HG03045 (cell line): Measurements from ENCODE around the gene FIP1L1.
"Not testable (repeated sequence)": the region's sequence is repeated elsewhere in the genome, so short reads cannot be mapped to it uniquely, and the experiment has no call there.

ENCODE experiments used
- ATAC-seq: cut with Tn5 transposase; IDR thresholded peaks from one replicate; pipeline ENCODE4 v1.9.1; 2021; ENCODE audit warnings: mild to moderate bottlenecking, moderate library complexity; ENCODE audit not compliant: unreplicated experiment

The FIP1L1 gene

GRCh38 chr4:53376900-53377299 is 541 bp upstream of the FIP1L1 start:
- ATAC-seq = no peak

- ATAC-seq = no peak
Measured at GRCh38 chr4:53378171-53378482, 686 bp downstream of the FIP1L1 start.

DNA sequence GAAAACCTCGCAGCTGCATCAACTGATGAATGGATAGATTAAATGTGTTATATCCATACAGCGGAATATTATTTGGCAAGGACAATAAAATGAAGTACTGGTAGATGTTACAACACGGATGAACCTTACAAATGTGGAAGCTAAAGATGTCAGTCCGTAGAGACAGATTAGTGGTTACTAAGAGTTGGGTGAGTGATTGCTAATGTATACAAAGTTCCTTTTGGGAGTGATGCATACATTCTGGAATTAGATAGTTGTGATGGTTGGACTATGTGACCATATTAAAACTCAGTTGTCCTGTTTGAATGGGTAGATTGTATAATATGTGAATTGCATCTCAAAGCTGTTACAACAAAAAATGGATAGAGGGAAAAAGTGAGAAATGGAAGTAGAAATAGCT is 2.8 kb downstream of the FIP1L1 start:
- no peak for ATAC-seq

GRCh38 chr4:53409479-53409878 is 32.0 kb downstream of the FIP1L1 start:
- ATAC-seq = not testable (repeated sequence)

DNA sequence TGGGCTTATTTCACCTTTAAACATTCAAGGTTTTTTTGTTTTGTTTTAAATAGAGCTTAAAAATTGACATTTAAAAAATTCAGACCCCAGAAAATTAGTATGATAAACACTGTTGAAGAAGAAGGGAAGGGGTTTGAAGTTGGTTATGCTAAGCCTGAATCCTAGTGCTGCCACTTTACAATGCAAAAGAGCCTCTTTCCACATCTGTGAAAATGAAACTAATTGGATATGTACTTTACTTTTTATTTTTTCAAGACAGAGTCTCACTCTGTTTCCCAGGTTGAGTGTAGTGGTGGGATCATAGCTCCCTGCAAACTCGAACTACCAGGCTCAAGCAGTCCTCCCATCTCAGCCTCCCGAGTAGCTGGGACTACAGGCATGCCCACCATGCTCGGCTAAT is 41.8 kb downstream of the FIP1L1 start:
- no peak for ATAC-seq

- no peak for ATAC-seq
Measured at GRCh38 chr4:53421791-53422190, 44.4 kb downstream of the FIP1L1 start.

DNA sequence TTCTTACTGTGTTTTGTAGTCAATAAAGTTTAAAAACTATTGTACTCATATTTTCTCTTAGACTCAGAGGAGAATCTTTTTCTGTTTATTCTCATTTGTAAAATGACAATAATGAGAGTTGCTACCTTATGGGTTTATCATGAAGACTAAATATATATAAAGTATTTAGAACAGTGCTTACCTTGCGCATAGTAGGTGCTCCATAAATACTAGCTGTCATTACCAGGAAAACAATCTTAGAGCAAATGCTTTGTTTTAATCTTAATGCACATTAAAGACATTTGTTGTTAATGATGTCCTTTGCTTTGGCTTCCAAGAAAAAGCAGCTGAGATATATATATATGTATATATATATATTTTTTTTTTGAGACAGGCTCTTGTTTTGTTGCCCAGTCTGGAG is 44.9 kb downstream of the FIP1L1 start:
- no peak for ATAC-seq

- no peak for ATAC-seq
Measured at GRCh38 chr4:53424280-53424679, 46.8 kb downstream of the FIP1L1 start.

GRCh38 chr4:53427366-53427765 is 49.9 kb downstream of the FIP1L1 start:
- ATAC-seq = no peak

DNA sequence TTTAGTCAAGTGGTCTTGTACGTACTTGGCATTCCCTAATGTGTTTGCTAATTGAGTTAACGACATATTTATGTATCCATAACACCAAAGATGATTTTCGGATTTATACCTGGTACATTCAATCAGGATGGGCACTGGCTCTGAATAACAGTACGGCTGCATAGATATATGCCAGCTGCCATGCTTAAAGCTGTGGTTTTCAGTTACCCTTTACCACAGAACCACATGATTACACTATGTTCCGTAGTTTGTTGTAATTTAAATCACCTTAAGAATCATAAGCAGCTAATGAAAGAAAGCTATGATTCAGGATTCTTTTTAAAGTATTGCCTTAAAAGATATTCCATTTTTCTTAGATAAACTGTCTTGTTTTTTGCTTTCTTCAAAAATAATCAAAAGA is 53.6 kb downstream of the FIP1L1 start:
- no peak for ATAC-seq

GRCh38 chr4:53432528-53433424 is 55.3 kb downstream of the FIP1L1 start:
- ATAC-seq = peak; percentile 76

- no peak for ATAC-seq
Measured at GRCh38 chr4:53436251-53436650, 58.8 kb downstream of the FIP1L1 start.

DNA sequence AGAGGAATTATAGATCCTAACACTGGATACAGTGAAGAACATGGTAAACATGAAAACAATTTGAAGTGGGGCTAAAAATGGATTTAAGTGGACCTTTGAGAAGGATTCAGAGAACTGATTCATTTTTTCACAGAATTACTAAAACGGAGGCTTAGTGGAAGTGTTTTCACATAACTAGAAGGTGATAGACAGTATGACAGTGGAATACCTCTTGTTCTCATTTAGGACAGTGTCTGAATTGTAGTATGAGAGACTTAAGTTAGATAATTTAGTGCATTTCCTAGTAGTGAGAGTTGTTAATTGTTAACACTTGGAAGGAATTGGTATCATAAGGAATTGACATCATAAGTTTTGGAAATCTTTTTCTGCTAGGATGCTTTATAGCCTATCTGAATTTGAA is 64.1 kb downstream of the FIP1L1 start:
- no peak for ATAC-seq

DNA sequence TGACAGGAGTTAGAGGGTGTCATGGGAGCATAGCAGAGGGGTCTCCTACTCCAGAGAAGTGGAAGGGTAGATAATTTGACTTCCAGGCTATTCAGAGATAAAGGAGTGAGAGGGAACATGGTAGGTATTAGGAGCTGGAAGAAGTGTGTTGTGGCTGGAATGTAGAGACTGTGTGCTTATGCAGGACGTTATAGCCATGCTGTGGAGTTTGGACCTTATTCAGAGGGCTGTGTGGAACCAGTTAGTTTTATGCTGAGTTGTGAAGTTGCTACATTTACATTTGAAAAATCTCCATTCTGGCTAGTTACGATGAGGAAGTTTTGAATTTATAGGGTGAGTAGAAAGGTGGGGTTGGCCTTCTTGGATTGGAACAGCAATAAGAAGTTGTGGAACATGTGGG is 67.5 kb downstream of the FIP1L1 start:
- no peak for ATAC-seq

DNA sequence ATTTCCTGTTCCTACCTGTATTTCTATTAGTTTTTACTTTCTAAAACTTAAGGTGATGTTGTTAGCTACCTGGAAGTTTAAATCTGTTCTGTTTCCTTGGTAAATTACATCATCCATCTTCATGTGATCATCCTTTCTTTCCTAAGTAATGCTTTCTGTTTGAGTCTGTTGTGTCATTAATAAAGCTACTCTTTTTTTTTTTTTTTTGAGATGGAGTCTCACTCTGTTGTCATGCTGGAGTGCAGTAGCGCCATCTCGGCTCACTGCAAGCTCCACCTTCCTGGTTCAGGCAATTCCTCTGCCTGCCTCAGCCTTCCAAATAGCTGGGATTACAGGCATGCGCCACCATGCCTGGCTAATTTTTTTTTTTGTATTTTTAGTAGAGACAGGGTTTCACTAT is 73.3 kb downstream of the FIP1L1 start:
- ATAC-seq = no peak

DNA sequence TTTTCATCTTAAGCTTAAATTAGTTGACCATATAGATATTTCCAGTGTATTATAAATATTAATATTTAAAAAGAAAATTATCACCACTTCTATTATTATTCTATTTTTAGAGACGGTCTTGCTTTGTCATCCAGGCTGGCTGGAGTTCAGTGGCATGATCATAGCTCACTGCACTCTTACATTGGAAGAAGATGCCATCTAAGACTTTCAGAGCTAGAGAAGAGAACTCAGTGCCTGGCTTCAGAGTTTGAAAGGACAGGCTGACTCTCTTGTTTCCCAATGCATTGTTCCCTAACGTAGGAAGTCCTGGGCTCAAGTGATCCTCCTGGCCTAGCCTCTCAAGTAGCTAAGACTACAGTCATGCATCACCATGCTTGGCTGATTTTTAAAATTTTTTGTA is 75.9 kb downstream of the FIP1L1 start:
- ATAC-seq = no peak

- ATAC-seq = no peak
Measured at GRCh38 chr4:53455766-53456165, 78.3 kb downstream of the FIP1L1 start.

DNA sequence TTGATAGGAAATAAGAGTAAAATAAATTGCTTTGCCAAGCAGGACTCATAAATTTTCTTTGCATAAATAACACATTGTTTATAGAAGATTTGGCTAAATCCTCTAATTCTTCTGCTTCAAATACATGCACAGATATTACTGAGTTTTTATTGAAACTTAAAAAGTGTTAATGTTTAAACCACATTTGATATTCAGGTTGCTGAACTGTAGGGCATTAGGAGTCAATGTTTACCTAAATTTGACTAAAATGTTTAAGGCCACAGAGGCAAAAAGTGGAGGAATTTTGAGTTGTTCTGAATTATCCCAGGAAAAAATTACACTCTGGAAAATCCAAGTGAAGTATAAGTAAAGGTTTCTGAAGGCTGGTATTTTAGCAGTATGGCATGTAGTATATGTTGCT is 78.7 kb downstream of the FIP1L1 start:
- no peak for ATAC-seq

- no peak for ATAC-seq
Measured at GRCh38 chr4:53459548-53459947, 82.1 kb downstream of the FIP1L1 start.

DNA sequence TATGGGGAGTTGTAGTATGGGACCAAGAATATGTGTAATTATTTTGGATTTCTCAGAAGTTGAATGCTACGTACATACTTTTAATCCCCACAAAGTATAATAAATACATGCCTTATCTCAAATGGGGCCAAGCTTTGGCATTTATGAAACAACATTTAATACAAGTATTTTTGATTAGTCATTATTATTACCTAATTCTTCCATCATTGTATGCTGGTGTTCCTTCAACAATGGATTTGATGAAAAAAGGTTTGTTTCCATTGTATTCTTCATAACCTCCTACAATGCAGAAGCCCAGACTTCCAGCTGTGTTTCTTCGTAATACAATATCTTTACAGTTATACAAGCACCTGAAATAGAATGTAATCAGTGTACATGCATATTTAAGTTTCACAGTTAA is 83.8 kb downstream of the FIP1L1 start:
- ATAC-seq = no peak

DNA sequence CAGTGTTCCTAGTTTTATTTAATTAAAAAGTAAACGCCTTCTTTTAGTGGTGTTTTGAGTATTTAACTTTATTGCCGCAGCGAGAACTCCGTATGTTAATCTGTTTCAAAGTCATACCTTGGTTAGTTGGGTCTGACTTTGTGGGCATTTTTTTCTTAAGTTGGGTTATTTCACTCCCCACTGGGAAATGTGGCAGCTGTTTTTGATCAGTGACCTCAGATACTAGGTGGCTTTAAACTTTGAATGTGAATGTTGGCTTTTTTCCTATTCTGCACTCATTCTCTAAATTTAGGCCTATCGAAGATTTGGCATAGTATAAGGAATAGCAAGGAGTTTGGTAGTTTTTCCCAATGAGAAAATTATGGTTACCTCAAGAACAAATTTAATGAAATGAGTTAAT is 85.9 kb downstream of the FIP1L1 start:
- ATAC-seq = no peak

DNA sequence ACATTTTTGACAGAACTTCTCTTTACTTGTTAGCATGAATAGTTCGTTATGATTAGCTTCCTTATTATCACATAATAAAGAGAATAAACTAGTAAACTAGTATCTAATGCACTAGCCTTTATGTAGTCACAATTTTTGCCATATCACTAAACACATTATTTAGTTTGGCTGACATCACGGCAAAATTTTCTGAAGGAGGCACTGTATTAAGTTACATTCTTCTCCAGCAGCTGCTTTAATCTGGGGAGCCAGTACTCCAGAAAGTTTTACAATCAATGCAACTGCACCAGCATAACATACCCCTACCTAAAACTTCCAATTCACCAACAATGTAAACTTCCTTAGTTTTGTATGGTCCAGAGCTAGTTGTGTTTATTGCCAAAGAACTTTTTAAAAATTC is 87.8 kb downstream of the FIP1L1 start:
- ATAC-seq = no peak

- no peak for ATAC-seq
Measured at GRCh38 chr4:53465891-53466290, 88.5 kb downstream of the FIP1L1 start.
